Measurements from ENCODE around the gene RPA1.
A peak's percentile ranks its signal among the peaks of the same experiment; 100 is the strongest.

The RPA1 gene

DNA sequence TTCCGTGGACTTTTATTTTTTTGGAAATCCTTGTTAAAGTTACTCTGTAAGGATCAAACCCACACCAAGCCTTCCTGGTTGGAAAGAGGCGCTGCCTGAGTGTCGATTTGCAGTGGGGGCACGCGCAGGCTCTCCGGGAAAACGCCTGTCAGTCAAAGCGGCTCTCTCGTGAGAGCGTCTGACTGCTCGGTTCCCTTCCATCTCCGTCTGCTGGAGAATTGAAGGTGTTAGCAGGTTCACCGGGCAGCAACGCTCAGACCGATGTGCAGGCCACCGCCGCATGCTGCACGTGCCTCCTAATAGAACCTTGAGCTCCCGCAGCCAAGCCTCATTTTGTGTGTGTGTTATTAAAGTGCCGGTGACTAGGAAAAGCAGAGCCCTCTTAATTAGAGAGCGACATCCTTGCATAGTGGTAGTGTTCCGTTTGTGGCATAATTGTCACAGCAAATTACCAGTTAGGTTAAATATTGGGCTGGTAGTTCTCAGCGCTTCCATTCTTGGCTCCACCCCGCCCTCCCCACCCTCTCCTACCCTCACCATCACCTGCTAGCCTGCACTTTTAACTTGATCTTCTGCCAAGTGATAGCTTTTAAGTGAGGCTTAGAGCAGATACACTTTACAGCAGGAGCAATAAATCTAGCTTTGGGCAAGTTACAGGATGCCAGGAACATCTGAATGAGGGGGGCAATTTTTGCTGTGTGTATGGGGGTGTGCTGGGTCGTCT is 75.5 kb downstream of the RPA1 start:
- DNase-seq (ENCODE audit: low spot score): no peak
- TF ChIP-seq, protein P1, sequence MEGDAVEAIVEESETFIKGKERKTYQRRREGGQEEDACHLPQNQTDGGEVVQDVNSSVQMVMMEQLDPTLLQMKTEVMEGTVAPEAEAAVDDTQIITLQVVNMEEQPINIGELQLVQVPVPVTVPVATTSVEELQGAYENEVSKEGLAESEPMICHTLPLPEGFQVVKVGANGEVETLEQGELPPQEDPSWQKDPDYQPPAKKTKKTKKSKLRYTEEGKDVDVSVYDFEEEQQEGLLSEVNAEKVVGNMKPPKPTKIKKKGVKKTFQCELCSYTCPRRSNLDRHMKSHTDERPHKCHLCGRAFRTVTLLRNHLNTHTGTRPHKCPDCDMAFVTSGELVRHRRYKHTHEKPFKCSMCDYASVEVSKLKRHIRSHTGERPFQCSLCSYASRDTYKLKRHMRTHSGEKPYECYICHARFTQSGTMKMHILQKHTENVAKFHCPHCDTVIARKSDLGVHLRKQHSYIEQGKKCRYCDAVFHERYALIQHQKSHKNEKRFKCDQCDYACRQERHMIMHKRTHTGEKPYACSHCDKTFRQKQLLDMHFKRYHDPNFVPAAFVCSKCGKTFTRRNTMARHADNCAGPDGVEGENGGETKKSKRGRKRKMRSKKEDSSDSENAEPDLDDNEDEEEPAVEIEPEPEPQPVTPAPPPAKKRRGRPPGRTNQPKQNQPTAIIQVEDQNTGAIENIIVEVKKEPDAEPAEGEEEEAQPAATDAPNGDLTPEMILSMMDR (IDR thresholded peaks at IDR 0.05; ENCODE audit: extremely low read depth, missing control alignments): no peak

DNA sequence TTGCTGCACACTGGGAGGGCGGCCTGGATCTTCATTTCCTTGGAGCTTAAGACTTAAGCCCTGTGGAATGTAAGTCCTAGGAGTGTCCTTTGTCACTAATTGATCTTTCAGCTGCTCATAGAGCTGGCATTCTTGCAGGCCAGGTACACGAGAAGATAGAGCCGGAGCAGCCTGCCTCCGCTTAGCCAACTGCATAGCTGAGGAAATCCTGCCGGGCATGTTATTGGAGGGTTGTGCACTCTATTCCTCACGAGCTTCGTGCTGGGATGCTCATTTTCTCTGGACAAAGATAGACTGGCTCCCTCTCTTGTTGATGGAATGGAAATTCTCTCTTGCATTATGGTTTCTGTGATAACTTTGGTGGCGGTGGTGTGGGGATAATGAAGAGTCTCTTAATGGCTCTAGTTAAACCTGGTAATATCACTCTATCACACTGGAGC is 76.9 kb downstream of the RPA1 start:
- DNase-seq (ENCODE audit: low spot score): no peak
- TF ChIP-seq, protein P1 (IDR thresholded peaks at IDR 0.05; ENCODE audit: extremely low read depth, missing control alignments): no peak

DNA sequence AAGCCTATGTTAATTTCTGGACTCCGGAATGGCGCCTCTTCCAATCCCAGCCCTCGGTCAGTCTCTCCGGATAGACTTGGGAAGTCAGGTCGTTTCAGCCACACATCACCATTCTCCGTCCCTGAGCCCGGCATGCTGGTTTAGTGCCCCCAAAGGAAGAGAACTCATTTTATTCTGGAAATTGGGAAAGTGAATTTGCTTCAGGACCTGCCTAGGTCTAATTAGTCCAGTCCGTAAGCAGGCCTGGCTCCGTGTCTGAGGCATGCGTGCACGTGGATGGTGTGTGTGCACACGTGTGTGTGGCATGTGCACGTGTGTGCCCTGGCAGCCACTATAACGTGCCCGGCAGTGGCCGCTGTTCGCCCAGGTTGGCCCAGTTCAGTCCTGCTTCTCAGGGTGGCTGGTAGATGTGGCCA is 77.4 kb downstream of the RPA1 start:
- TF ChIP-seq, protein P1 (IDR thresholded peaks at IDR 0.05; ENCODE audit: extremely low read depth, missing control alignments): no peak
- no peak for DNase-seq (ENCODE audit: low spot score)

DNA sequence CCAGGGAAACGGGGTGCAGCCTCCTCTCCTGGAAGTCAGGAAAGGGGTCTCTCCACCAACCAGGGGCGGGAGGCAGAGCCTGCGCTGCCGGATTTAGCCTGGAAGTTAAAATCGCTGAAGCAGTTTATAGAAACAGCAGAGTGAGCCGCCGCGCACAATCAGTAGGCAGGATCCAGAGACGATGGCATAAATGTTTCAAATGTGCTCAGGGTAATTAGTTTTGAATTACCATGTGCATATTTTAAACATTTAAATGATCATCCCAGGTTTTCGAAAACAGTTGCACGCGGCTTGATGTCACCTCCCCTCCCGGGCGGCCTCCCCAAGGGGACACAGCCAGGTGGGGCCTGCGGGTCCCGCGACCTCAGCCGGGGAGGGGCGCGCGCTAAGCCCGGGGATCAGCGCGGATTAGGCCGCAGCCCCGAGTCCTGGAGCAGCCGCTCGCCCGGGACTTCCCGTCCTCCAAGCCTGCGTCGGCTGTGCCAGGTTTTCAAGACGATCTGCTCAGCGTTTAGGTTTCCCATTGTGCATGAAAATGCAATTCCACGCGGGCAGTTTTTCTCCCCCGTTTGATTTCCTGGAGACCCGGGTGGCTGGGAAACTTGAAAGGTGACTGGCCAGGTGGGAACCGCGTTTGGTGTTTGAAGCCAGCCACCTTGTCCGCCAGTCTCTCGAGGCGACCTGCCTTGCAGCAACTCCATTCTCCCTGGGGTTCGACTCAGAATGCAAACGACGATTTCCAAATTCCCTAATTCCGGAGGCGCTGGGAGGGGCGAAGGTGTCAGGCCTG is 78.3 kb downstream of the RPA1 start:
- peak; percentile 46 for DNase-seq (ENCODE audit: low spot score)
- TF ChIP-seq, protein P1 (IDR thresholded peaks at IDR 0.05; ENCODE audit: extremely low read depth, missing control alignments): no peak

DNA sequence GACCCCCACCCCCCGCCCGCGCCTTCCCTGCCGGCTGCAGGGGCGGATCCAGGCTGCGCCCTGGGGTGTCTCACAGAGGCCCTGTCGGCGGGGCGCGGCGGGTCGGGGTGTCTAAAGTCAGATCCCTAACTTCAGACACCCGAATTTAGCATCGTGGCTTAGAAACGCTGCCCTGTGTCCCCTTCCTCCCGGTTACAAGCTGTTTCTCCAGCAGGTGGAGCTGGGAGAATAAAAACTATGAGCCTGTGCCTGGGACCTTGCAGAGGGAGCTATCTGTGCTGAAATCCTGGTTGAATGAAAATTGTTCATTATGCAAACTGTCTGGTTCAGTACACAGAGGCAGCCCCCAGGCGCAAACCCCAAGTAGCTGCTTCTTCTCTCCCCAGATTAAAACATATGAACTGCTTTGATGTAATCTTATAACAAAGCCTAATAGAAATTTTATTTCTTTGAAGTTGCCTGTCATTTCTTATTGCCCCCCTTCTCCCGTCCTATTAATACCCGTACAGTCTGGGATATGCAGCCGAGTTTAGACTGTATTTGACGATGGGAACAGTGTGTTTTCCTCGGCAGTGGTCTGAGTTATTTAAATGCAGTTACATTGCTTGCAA is 79.0 kb downstream of the RPA1 start:
- TF ChIP-seq, protein P1 (IDR thresholded peaks at IDR 0.05; ENCODE audit: extremely low read depth, missing control alignments): peak; percentile 40
- DNase-seq (ENCODE audit: low spot score): peak; percentile 76

DNA sequence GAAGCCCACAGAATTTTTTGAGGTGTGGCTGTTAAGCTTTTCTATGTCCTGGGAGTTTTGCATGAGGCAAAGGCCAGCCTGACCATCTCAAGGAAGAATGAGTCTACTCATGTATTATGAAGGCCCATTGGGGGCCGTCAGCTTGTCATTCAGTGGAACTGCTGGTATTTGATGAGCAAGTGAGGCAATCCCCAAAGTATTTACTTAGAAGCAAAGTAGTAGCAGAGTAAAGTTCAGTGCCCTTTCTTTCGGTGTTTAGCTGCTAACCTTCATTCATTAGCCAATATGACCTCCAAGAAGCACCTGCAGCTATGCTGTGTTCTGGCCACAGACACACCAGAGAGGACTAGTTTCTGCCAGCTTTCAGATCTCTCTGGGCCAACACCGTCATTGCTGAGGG is 80.2 kb downstream of the RPA1 start:
- DNase-seq (ENCODE audit: low spot score): no peak
- TF ChIP-seq, protein P1 (IDR thresholded peaks at IDR 0.05; ENCODE audit: extremely low read depth, missing control alignments): no peak

DNA sequence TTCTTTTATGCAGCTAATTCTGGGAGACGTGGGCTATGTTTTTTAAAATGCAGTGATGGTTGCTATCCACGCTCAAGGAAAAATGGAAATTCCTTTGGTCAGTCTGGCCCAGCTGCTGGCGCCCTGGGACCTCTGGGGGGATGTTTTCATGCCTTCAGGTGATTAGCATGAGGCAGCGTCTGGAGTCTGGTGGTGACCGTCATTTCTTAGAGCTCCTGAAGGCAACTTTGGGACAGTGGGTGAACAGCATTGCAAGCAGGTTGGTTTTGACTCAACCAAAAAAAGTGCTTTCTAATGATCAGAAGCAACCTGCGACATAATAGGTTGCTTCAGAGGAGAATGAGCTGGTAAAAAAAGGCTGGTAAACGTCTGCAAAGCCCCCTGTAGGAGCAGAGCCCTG is 82.3 kb downstream of the RPA1 start:
- TF ChIP-seq, protein P1 (IDR thresholded peaks at IDR 0.05; ENCODE audit: extremely low read depth, missing control alignments): no peak
- DNase-seq (ENCODE audit: low spot score): no peak

Data from GM20000 (cell line).